Activated CD4-positive, alpha-beta memory T cell treated with anti-CD3 and anti-CD28 coated beads, Interleukin-2, amount 10 ng/mL, durations not matched to agents 7 days and 5 days (primary cell): ENCODE data around the gene CDS2. TPM values are rescaled to one million over a fixed set of nuclear protein-coding genes. Genes with fewer than 3 reads are reported as not detected.

Experiments used
- CTCF ChIA-PET: fragments of 350-600 bp; sonication (Branson Sonifier 250); formaldehyde crosslinking; loops from one replicate; lab custom pipeline; 2021; ENCODE audit warnings: antibody characterized with exemption, inconsistent platforms; lab: Charles Lee
- POLR2A ChIA-PET: fragments of 350-600 bp; sonication (Branson Sonifier 250); formaldehyde crosslinking; loops from one replicate; lab custom pipeline; 2021; ENCODE audit warnings: antibody characterized with exemption; lab: Charles Lee
- DNase-seq: peaks from one replicate; pipeline ENCODE4 v3.0.0-alpha.2; 2020
- H3K27ac Mint-ChIP-seq: one replicate; pipeline ENCODE4 v1.8.0; 2021; ENCODE audit warnings: mild to moderate bottlenecking, mixed read lengths
- H3K27me3 Mint-ChIP-seq: one replicate; pipeline ENCODE4 v1.8.0; 2021; ENCODE audit warnings: mixed read lengths
- H3K36me3 Mint-ChIP-seq: one replicate; pipeline ENCODE4 v1.8.0; 2021; ENCODE audit warnings: low read depth, mixed read lengths
- H3K4me1 Mint-ChIP-seq: one replicate; pipeline ENCODE4 v1.8.0; 2021; ENCODE audit warnings: mixed read lengths
- H3K4me3 Mint-ChIP-seq: one replicate; pipeline ENCODE4 v1.8.0; 2021; ENCODE audit warnings: mild to moderate bottlenecking, mixed read lengths
- H3K9me3 Mint-ChIP-seq: one replicate; pipeline ENCODE4 v1.8.0; 2021; ENCODE audit warnings: mixed read lengths
- total RNA-seq, 2 experiments: library from RNA; stranded (reverse); gene quantifications; one replicate each; pipeline ENCODE4 v1.2.3, GENCODE V29; 2021

CDS2 gene
- total RNA-seq, 2 experiments from 2014 or later = 67.4 to 68.2 TPM

DNA sequence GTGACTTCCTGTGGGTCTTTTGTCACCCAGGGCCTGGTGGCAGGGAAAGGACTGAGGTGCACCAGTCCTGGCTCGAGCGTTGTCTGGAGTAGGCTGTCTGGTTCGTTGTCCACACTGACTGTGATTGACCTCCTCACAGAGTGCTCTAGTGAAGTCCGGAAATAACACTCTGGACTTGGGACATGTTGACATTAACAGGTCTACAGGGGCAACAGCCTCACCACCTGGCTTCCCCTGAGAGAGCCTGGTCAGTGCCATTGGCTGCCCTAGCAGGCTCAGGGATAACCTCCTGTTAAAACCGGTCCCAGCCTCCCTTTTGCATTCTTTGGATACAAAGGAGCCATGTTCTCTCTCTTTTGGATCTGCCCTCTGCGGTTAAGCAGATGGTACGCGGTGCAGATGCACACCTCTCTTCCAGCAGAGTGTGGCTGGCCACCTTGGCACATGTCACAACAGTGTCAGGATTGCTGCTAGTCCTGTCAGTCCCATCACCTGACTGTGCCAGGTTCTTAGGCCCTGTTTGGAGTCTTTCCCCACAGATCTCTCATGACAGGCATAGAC lies 46.2 kb downstream of the CDS2 start:
- Mint-ChIP-seq H3K9me3 (no peaks in the 10 kb centered on the region), H3K4me1 (peaks cover 39% of the 10 kb centered on the region), H3K36me3 (peaks cover 20% of the 10 kb centered on the region), H3K27me3 (no peaks in the 10 kb centered on the region), H3K4me3 (no peak overlapping the region), H3K27ac (no peak overlapping the region)
- no peak for DNase-seq
- CTCF ChIA-PET = no interaction called here
- POLR2A ChIA-PET = no interaction called here

DNA sequence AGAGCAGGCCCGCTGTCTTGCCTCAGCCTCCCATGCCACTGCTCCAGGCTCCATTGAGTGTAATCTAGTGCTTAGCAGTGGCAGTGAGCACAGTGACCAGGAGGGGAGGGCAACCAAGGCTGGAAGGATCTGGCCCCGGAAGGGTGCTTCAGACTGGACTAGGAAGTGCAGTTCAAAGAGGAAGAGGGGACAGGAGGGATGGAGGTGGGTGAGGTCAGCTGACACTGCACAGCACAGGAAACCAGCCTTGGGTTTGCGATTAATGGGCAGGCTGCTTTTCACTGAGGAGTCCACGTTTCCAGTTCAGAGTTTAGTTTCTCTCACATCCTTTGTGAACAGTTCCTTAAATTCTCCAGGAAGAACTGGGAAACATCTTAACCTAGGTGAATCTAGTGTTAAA lies 46.9 kb downstream of the CDS2 start:
- CTCF ChIA-PET = no interaction called here
- no peak overlapping the region for H3K4me3 Mint-ChIP-seq
- H3K4me1 Mint-ChIP-seq = peaks cover 33% of the 10 kb centered on the region
- peaks cover 28% of the 10 kb centered on the region for H3K36me3 Mint-ChIP-seq
- no peaks in the 10 kb centered on the region for H3K9me3 Mint-ChIP-seq
- POLR2A ChIA-PET = interaction anchor here (1.6 kb wide), 1 partner anchor 54 kb away, joined by 9 read pairs; the partner anchor contains the start of gene PCNA
- H3K27ac Mint-ChIP-seq = no peak overlapping the region
- H3K27me3 Mint-ChIP-seq = no peaks in the 10 kb centered on the region
- DNase-seq = no peak

DNA sequence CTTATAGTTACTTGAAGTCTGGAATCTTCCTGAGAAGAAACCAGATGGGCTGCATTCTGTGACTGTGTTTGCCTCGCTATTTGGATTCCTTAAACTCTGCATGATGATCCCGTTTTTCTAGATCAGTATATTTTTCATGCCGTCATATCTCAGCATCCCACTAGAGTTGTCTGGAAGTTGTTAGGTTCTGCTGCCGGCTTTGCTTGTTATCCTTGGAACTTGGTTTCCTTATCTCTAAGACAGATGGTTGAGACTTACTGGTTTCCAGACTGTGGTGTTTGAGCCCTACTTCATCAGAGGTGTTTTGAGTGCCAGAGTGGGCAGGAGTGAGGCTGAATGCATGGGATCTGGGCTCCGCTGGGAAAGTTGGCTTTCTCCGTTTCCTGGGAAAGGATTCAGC lies 50.3 kb downstream of the CDS2 start:
- no peaks in the 10 kb centered on the region for H3K9me3 Mint-ChIP-seq
- H3K36me3 Mint-ChIP-seq = peaks cover 31% of the 10 kb centered on the region
- no peak for DNase-seq
- POLR2A ChIA-PET = no interaction called here
- no peak overlapping the region for H3K27ac Mint-ChIP-seq
- no peaks in the 10 kb centered on the region for H3K27me3 Mint-ChIP-seq
- CTCF ChIA-PET = no interaction called here
- H3K4me3 Mint-ChIP-seq = no peak overlapping the region
- H3K4me1 Mint-ChIP-seq = peaks cover 18% of the 10 kb centered on the region

DNA sequence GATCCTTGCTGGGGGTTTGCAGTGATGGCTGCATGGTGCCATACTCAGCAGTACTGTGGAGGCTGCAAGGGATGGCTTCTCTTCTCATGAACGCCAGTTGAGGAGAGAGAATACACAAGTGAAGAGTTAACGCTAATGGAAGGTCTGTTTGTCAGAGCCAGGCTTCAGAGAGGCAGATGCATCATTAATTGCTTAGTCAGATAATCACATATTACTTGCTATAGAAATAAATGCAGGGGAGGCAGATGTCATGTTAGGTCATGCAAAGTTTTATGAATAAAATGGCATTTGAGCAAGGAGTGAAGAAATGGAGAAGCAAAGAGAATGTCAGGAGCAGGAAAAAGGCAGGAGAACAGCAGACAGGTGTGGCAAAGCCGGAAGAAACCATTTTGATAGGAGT lies 51.2 kb downstream of the CDS2 start:
- H3K27me3 Mint-ChIP-seq = no peaks in the 10 kb centered on the region
- DNase-seq = no peak
- peaks cover 13% of the 10 kb centered on the region for H3K4me1 Mint-ChIP-seq
- no peak overlapping the region for H3K27ac Mint-ChIP-seq
- ChIA-PET POLR2A (no interaction called here), CTCF (no interaction called here)
- no peaks in the 10 kb centered on the region for H3K9me3 Mint-ChIP-seq
- H3K4me3 Mint-ChIP-seq = no peak overlapping the region
- H3K36me3 Mint-ChIP-seq = peaks cover 40% of the 10 kb centered on the region

DNA sequence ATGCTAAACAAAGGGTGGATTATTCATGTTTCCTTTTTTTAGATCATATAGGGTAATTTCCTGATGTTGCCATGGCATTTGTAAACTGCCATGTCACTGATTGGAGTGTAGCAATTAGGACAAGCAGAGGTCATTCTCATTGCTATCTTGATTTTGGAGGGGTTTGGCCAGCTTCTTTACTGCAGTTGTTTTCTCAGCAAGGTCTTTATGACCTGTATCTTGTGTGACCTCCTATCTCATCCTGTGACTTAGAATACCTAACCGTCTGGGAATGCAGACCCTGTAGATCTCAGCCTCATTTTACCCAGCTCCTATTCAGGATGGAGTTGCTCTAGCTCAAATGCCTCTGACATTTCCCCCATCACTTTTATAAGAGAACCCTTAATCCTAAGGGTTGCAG lies 53.6 kb downstream of the CDS2 start:
- Mint-ChIP-seq H3K27ac (no peak overlapping the region), H3K36me3 (peaks cover 46% of the 10 kb centered on the region), H3K4me1 (no peaks in the 10 kb centered on the region), H3K4me3 (no peak overlapping the region), H3K9me3 (no peaks in the 10 kb centered on the region), H3K27me3 (no peaks in the 10 kb centered on the region)
- ChIA-PET POLR2A (no interaction called here), CTCF (interaction anchor here (2.1 to 2.2 kb wide), 2 partner anchors 12 to 54 kb away, joined by 8 to 9 read pairs; partner anchors contain the start of gene CDS2)
- no peak for DNase-seq

DNA sequence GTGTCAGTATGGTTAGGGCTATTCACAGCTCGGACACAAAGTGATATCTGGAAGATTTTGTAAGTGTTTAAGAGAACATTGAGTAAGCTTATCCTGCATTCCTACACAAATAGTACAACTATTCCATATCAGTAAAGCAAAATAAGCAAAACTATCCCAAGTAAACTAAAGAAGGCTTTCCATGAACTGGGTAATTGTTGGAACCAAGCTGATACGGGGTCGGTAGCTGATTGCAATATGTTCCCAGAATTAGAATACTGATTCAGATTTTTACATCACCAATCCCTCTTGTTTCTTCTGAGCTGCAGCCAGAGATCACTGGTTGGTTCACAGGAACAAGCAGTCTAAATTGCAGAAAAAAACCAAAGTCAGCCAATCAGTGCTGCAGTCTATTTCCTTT lies 54.1 kb downstream of the CDS2 start:
- H3K27ac Mint-ChIP-seq = no peak overlapping the region
- H3K9me3 Mint-ChIP-seq = no peaks in the 10 kb centered on the region
- no peaks in the 10 kb centered on the region for H3K4me1 Mint-ChIP-seq
- H3K27me3 Mint-ChIP-seq = no peaks in the 10 kb centered on the region
- no peak for DNase-seq
- no peak overlapping the region for H3K4me3 Mint-ChIP-seq
- CTCF ChIA-PET = interaction anchor here (2.1 to 2.2 kb wide), 2 partner anchors 11 to 55 kb away, joined by 8 to 9 read pairs; partner anchors contain the start of gene CDS2
- POLR2A ChIA-PET = no interaction called here
- H3K36me3 Mint-ChIP-seq = peaks cover 48% of the 10 kb centered on the region

DNA sequence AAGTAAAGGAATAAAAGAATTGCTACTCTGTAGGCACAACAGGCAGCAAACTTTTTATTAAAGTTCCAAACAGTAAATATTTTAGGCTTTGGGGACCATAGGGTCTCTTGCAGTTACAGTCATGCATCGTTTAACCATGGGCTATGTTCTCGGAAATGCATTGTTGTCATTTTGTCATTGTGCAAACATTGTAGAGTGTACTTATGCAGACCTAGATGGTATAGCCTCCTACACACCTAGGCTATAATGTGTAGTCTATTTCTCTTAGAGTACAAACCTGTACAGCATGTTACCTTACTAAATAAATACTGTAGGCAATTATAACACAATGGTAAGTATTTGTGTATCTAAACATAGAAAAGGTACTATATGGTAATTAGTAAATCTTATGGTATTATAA lies 54.7 kb downstream of the CDS2 start:
- Mint-ChIP-seq H3K9me3 (no peaks in the 10 kb centered on the region), H3K27me3 (no peaks in the 10 kb centered on the region), H3K4me3 (no peak overlapping the region), H3K27ac (no peak overlapping the region), H3K36me3 (peaks cover 49% of the 10 kb centered on the region), H3K4me1 (no peaks in the 10 kb centered on the region)
- ChIA-PET CTCF (interaction anchor here (1.8 kb wide), 1 partner anchor 55 kb away, joined by 5 read pairs; the partner anchor contains the start of gene CDS2), POLR2A (no interaction called here)
- DNase-seq = no peak

DNA sequence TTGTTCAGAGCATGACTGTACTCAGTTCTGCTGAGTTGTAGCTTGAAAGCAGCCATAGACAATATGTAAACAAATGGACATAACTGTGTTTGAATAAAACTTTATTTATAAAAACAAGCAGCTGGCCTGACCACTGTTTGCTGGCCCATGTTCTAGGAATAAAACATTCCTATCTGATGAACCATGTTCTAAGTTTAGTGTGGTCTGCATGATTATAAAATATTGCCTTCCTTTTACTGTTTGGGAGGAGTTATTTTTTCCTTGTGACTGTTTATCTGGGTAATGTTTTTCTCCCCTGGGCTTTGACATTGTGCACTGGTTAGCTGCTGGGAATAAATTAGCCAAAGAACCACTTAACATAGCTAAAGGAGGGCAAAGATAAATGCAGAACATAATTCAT lies 55.1 kb downstream of the CDS2 start:
- Mint-ChIP-seq H3K27ac (no peak overlapping the region), H3K4me3 (no peak overlapping the region), H3K9me3 (no peaks in the 10 kb centered on the region), H3K4me1 (no peaks in the 10 kb centered on the region), H3K36me3 (peaks cover 49% of the 10 kb centered on the region), H3K27me3 (no peaks in the 10 kb centered on the region)
- no peak for DNase-seq
- POLR2A ChIA-PET = interaction anchor here (0.9 kb wide), 1 partner anchor 10 kb away, joined by 3 read pairs; no protein-coding TSS in a partner anchor
- CTCF ChIA-PET = interaction anchor here (0.9 to 1.8 kb wide), 2 partner anchors 10 to 55 kb away, joined by 3 to 5 read pairs; partner anchors contain the start of gene CDS2

DNA sequence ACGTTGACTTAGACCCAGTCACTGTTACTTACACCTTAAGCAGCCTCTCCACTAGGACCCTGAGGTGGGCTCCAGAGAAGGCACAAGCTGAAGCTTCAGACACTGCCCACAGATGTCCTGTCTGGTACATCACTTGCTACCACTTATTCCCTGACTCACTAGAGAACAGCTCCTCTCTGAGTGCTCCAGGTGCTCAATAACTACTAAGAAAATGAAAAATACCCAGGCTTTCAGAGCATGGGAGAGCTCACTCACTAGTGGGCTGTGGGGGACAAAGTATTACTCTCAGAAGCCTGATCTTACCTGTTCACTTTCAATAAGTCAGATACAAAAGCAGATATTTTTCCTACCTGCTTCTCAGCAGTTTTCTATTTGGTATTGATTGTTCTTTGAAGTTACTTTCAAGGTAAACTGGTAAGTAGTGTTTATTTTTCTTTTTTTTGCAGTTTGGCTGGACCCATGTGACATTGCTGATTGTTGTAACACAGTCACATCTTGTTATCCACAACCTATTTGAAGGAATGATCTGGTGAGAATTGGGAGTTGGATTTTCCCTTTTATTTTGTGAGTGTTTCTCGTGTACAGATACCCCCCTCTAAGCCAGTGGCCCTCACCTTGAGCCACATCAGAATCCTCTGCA lies 55.9 kb downstream of the CDS2 start:
- H3K27me3 Mint-ChIP-seq = no peaks in the 10 kb centered on the region
- no peaks in the 10 kb centered on the region for H3K9me3 Mint-ChIP-seq
- H3K27ac Mint-ChIP-seq = no peak overlapping the region
- ChIA-PET POLR2A (interaction anchor here (0.9 kb wide), 1 partner anchor 10 kb away, joined by 3 read pairs; no protein-coding TSS in a partner anchor), CTCF (interaction anchor here (0.9 to 1.8 kb wide), 2 partner anchors 9 to 56 kb away, joined by 3 to 5 read pairs; partner anchors contain the start of gene CDS2)
- no peak overlapping the region for H3K4me3 Mint-ChIP-seq
- peaks cover 49% of the 10 kb centered on the region for H3K36me3 Mint-ChIP-seq
- no peak for DNase-seq
- H3K4me1 Mint-ChIP-seq = no peaks in the 10 kb centered on the region

DNA sequence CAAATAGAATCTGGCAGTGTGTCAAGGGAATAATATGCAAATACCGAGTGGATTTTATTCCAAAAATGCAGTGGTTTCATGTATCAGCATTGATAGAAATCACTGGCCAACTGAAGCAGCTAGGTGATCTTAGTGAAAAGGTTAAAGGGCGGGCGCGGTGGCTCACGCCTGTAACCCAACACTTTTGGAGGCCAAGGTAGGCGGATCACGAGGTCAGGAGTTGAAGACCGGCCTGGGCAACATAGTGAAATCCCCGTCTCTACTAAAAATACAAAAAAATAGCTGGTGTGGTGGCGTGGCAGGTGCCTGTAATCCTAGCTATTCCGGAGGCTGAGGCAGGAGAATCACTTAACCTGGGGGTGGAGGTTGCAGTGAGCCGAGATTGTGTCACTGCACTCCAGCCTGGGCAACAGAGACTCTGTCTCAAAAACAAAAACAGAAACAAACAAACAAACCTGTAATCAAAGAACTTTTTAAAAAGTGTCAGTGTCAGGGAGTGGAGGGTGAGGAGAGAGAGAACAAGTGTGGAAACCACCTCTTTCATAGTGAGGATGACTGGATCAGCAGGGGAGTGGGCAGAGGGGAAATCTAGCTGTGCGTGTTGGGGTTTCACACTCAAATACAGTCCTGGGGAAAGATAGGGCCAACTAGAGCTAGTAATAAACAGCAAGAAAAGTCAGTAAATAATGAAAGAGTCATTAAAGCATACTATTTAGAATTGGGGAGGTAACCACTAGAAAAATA lies 57.1 kb downstream of the CDS2 start:
- no peaks in the 10 kb centered on the region for H3K4me1 Mint-ChIP-seq
- no peak for DNase-seq
- peaks cover 45% of the 10 kb centered on the region for H3K36me3 Mint-ChIP-seq
- ChIA-PET POLR2A (interaction anchor here (0.9 kb wide), 1 partner anchor 63 kb away, joined by 3 read pairs; no protein-coding TSS in a partner anchor), CTCF (no interaction called here)
- no peaks in the 10 kb centered on the region for H3K9me3 Mint-ChIP-seq
- no peaks in the 10 kb centered on the region for H3K27me3 Mint-ChIP-seq
- H3K27ac Mint-ChIP-seq = no peak overlapping the region
- no peak overlapping the region for H3K4me3 Mint-ChIP-seq

DNA sequence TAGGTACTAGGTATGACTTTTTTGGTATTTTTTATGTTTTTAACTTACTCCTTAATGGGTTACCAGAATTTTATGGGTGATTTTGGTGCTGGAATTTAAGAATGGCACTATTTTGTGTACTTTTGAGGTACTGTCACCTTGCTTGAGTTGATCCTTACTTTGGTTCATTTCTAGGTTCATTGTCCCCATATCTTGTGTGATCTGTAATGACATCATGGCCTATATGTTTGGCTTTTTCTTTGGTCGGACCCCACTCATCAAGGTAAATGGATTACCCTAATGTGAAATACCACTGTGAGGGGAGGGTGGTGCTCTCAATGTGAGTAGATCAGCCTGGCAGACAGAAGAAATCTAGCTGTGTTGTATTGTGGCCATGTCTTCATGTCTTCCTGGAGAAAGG lies 57.9 kb downstream of the CDS2 start:
- H3K4me1 Mint-ChIP-seq = no peaks in the 10 kb centered on the region
- H3K27ac Mint-ChIP-seq = no peak overlapping the region
- POLR2A ChIA-PET = interaction anchor here (1.8 to 2.4 kb wide), 2 partner anchors 58 to 65 kb away, joined by 5 to 7 read pairs; partner anchors contain the start of genes CDS2 and PCNA
- H3K9me3 Mint-ChIP-seq = no peaks in the 10 kb centered on the region
- peaks cover 43% of the 10 kb centered on the region for H3K36me3 Mint-ChIP-seq
- H3K27me3 Mint-ChIP-seq = no peaks in the 10 kb centered on the region
- DNase-seq = no peak
- CTCF ChIA-PET = no interaction called here
- H3K4me3 Mint-ChIP-seq = no peak overlapping the region

DNA sequence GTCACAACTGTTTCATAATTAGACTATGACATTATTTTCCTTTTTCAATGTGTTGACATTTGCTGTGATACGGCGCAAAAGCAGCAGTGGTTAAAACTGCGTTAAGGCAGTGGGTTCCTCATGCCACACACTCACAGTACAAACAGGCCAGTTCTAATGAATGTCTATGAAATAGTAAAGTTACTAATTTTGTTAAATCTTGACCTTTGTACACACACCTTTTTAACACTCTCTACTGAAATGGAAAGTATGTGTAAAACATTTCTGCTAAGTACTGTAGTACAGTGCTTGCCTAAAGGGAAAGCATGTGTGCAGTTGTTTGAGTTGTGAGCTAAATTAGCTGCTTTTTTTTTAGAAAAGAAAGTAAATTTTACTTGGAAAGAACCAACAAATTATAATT lies 60.3 kb downstream of the CDS2 start:
- Mint-ChIP-seq H3K27ac (no peak overlapping the region), H3K4me1 (peaks cover 13% of the 10 kb centered on the region)
- POLR2A ChIA-PET = interaction anchor here (1.1 to 2.4 kb wide), 2 partner anchors 60 to 68 kb away, joined by 3 to 7 read pairs; partner anchors contain the start of genes CDS2 and PCNA

DNA sequence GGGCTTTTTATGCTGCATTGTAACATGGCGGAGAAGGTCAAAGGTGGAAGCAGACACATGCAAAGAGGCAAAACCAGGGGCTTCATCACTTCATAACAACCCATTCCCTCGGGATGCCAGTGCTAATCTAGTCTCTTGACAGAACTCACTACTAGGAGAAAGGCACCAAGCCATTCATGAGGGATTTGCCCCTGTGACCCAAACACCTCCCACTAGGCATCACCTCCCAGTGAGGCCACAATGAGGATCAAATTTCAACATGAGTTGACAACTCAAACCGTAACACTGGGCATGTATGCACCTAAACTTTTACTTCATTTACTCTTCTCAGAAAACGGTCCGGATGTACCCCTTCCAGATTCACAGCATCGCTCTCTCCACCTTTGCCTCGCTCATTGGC lies 61.9 kb downstream of the CDS2 start:
- no peaks in the 10 kb centered on the region for H3K27me3 Mint-ChIP-seq
- peaks cover 45% of the 10 kb centered on the region for H3K36me3 Mint-ChIP-seq
- ChIA-PET POLR2A (no interaction called here), CTCF (interaction anchor here (3.5 kb wide), 1 partner anchor 62 kb away, joined by 21 read pairs; the partner anchor contains the start of gene CDS2)
- no peak overlapping the region for H3K4me3 Mint-ChIP-seq
- no peaks in the 10 kb centered on the region for H3K9me3 Mint-ChIP-seq
- no peak overlapping the region for H3K27ac Mint-ChIP-seq
- H3K4me1 Mint-ChIP-seq = peaks cover 27% of the 10 kb centered on the region
- no peak for DNase-seq

More for the DNA sequence above, 60.3 kb downstream of the CDS2 start:
- Mint-ChIP-seq H3K4me3 (no peak overlapping the region), H3K9me3 (no peaks in the 10 kb centered on the region), H3K36me3 (peaks cover 53% of the 10 kb centered on the region), H3K27me3 (no peaks in the 10 kb centered on the region)
- CTCF ChIA-PET = interaction anchor here (3.5 kb wide), 1 partner anchor 61 kb away, joined by 21 read pairs; the partner anchor contains the start of gene CDS2
- DNase-seq = no peak
